SK-N-SH (cell line): Measurements from ENCODE around the gene TMEM126A. TPM values are rescaled to one million over a fixed set of nuclear protein-coding genes. Genes with fewer than 3 reads are reported as not detected.
"Not testable (repeated sequence)": the region's sequence is repeated elsewhere in the genome, so short reads cannot be mapped to it uniquely, and the experiment has no call there.

Experiments used
- CTCF ChIA-PET: fragments of 300-600, 350-600 bp; formaldehyde crosslinking; extraction: SDS; loops from one replicate; lab custom pipeline; 2021; lab: Yijun Ruan, JAX
- POLR2A ChIA-PET: fragments of 350-600 bp; sonication (Branson Sonifier 250); formaldehyde crosslinking; extraction: SDS; loops from one replicate; lab custom pipeline; 2020; ENCODE audit warnings: antibody characterized with exemption, inconsistent platforms; lab: Yijun Ruan, JAX
- DNase-seq: peaks from one replicate; pipeline ENCODE4 v3.0.0; 2012
- H2AFZ ChIP-seq: fragments of 200-600 bp; sonication (generic); 2 replicates; pipeline ENCODE4 v1.8.1; 2016; ENCODE audit warnings: antibody characterized with exemption, mild to moderate bottlenecking, low read depth
- H3F3A ChIP-seq: fragments of 200-600 bp; sonication (generic); replicated peaks from 2 replicates; pipeline ENCODE3; 2016; ENCODE audit warnings: antibody characterized with exemption, mild to moderate bottlenecking; ENCODE audit not compliant: insufficient read depth
- H3K27ac ChIP-seq, 2 experiments: fragments of 200-500 bp in 1 of 2; fragments of 200-600 bp in 1 of 2; sonication (Bioruptor generic) in 1 of 2; sonication (generic), shearing (Covaris generic) in 1 of 2; 2 replicates each; pipeline versions ENCODE4 v1.5.1 to v1.6.1; 2014 to 2016; ENCODE audit warnings: low read depth in 2 of 2, inconsistent platforms in 1 of 2, low read length in 1 of 2, mild to moderate bottlenecking in 1 of 2, mixed read lengths in 1 of 2
- H3K27me3 ChIP-seq: fragments of 200-600 bp; sonication (generic), shearing (Covaris generic); 2 replicates; pipeline ENCODE4 v1.6.1; 2016; ENCODE audit warnings: mixed run types; ENCODE audit not compliant: insufficient read depth
- H3K36me3 ChIP-seq, 2 experiments: fragments of 200-500 bp in 1 of 2; fragments of 200-600 bp in 1 of 2; sonication (Bioruptor generic) in 1 of 2; sonication (generic) in 1 of 2; replicated peaks in 1 of 2; 2 replicates each; pipeline versions ENCODE3 to v1.5.1; 2014 to 2016; ENCODE audit warnings: low read length in 1 of 2, mild to moderate bottlenecking in 1 of 2; ENCODE audit not compliant: insufficient read depth in 2 of 2, control insufficient read depth in 1 of 2
- H3K4me1 ChIP-seq, 2 experiments: fragments of 200-500 bp in 1 of 2; fragments of 200-600 bp in 1 of 2; sonication (Bioruptor generic) in 1 of 2; sonication (generic), shearing (Covaris generic) in 1 of 2; 2 replicates each; pipeline versions ENCODE4 v1.5.1 to v1.6.1; 2014 to 2016; ENCODE audit warnings: low read depth in 1 of 2, low read length in 1 of 2, mixed run types in 1 of 2; ENCODE audit not compliant: insufficient read depth in 2 of 2, control insufficient read depth in 1 of 2
- H3K4me2 ChIP-seq: fragments of 200-600 bp; sonication (generic), shearing (Covaris generic); 2 replicates; pipeline ENCODE4 v1.6.1; 2017; ENCODE audit warnings: mixed run types
- H3K4me3 ChIP-seq, 2 experiments: fragments of 200-500 bp in 1 of 2; fragments of 200-600 bp in 1 of 2; sonication (Bioruptor generic) in 1 of 2; sonication (generic), shearing (Covaris generic) in 1 of 2; 2 replicates each; pipeline versions ENCODE4 v1.5.1 to v1.8.1; 2014 to 2016; ENCODE audit warnings: low read depth in 2 of 2, inconsistent platforms in 1 of 2, low read length in 1 of 2, mild to moderate bottlenecking in 1 of 2, mixed read lengths in 1 of 2, moderate library complexity in 1 of 2
- H3K79me2 ChIP-seq: fragments of 200-600 bp; sonication (generic); 2 replicates; pipeline ENCODE4 v1.8.1; 2017; ENCODE audit warnings: mild to moderate bottlenecking; ENCODE audit not compliant: insufficient read depth
- H3K9ac ChIP-seq: fragments of 200-600 bp; sonication (generic); 2 replicates; pipeline ENCODE4 v1.6.1; 2017; ENCODE audit warnings: mixed run types
- H3K9me2 ChIP-seq: fragments of 200-600 bp; sonication (generic); 2 replicates; pipeline ENCODE4 v1.6.1; 2017; ENCODE audit warnings: mixed run types
- H3K9me3 ChIP-seq: fragments of 200-600 bp; sonication (generic); 2 replicates; pipeline ENCODE4 v1.6.1; 2017; ENCODE audit warnings: mixed run types, mild to moderate bottlenecking, moderate library complexity
- H4K20me1 ChIP-seq: fragments of 200-600 bp; sonication (generic); 2 replicates; pipeline ENCODE4 v1.6.1; 2017; ENCODE audit warnings: mild to moderate bottlenecking, mixed run types; ENCODE audit not compliant: insufficient read depth
- EP300 ChIP-seq, 2 experiments: IDR thresholded peaks; 2 replicates each; pipeline versions ENCODE4 v1.4.0 to v1.6.1; 2012; ENCODE audit warnings: borderline replicate concordance in 1 of 2, low read depth in 1 of 2, low read length in 1 of 2
- FOSL2 ChIP-seq: IDR thresholded peaks from 2 replicates; pipeline ENCODE4 v1.4.0; 2012; ENCODE audit warnings: low read depth, mild to moderate bottlenecking, moderate library complexity, borderline replicate concordance
- FOXJ3 ChIP-seq: sonication (generic); formaldehyde crosslinking; IDR thresholded peaks from 2 replicates; pipeline ENCODE4 v1.5.1; 2020; ENCODE audit warnings: mild to moderate bottlenecking, missing genetic modification reagents
- GABPA ChIP-seq: IDR thresholded peaks from 2 replicates; pipeline ENCODE4 v1.4.0; 2012; ENCODE audit warnings: low read depth, mild to moderate bottlenecking
- JUND ChIP-seq: IDR thresholded peaks from 2 replicates; pipeline ENCODE4 v1.4.0; 2012
- MEF2A ChIP-seq: IDR thresholded peaks from 2 replicates; pipeline ENCODE4 v1.4.0; 2012; ENCODE audit warnings: low read depth, borderline replicate concordance
- NFIC ChIP-seq: IDR thresholded peaks from 2 replicates; pipeline ENCODE4 v1.4.0; 2012; ENCODE audit warnings: borderline replicate concordance
- NRF1 ChIP-seq: IDR thresholded peaks from 2 replicates; pipeline ENCODE4 v1.6.1; 2012; ENCODE audit warnings: low read depth, mild to moderate bottlenecking, low read length
- POLR2AphosphoS5 ChIP-seq: IDR thresholded peaks from 2 replicates; pipeline ENCODE4 v1.6.1; 2012; ENCODE audit warnings: low read depth, low read length
- REST ChIP-seq: IDR thresholded peaks from 2 replicates; pipeline ENCODE4 v1.6.1; 2012; ENCODE audit warnings: mild to moderate bottlenecking, low read depth, low read length, moderate library complexity
- RFX5 ChIP-seq: IDR thresholded peaks from 2 replicates; pipeline ENCODE4 v1.6.1; 2012; ENCODE audit warnings: mild to moderate bottlenecking, improper control_type of control experiment, low read length
- RXRA ChIP-seq: IDR thresholded peaks from 2 replicates; pipeline ENCODE4 v1.4.0; 2012; ENCODE audit warnings: low read depth, mild to moderate bottlenecking, borderline replicate concordance
- SIN3A ChIP-seq: IDR thresholded peaks from 2 replicates; pipeline ENCODE4 v1.6.1; 2012; ENCODE audit warnings: low read depth, mild to moderate bottlenecking, low read length, moderate library complexity, borderline replicate concordance
- TCF12 ChIP-seq: IDR thresholded peaks from 2 replicates; pipeline ENCODE4 v1.4.0; 2012
- YY1 ChIP-seq: IDR thresholded peaks from 2 replicates; pipeline ENCODE4 v1.4.0; 2012; ENCODE audit warnings: low read depth, mild to moderate bottlenecking
- ZBTB33 ChIP-seq: IDR thresholded peaks from 2 replicates; pipeline ENCODE4 v1.4.0; 2012; ENCODE audit warnings: low read depth, borderline replicate concordance
- WGBS: methylation state at CpG from one replicate; pipeline ENCODE4 v1.1.6; 2017; ENCODE audit warnings: low lambda C conversion rate; 5-methylcytosine and 5-hydroxymethylcytosine counted together
- polyA plus RNA-seq, 3 experiments: library from polyadenylated mRNA; depleted of rRNA; stranded (reverse); fragments of >200 nt; gene quantifications; 2 replicates each; pipeline ENCODE4 v1.2.3, GENCODE V29; 2012

The TMEM126A gene
- polyA plus RNA-seq, 1 of the 3 experiments (the other 2 are of a cell fraction) = 30.5 TPM

- no peaks in the 10 kb centered on the region for H3K9me3 ChIP-seq
- H3K9me2 ChIP-seq = 0 out of 2 replicates have a peak, but pooled peaks cover 3% of the 10 kb centered on the region
- peaks cover 12% of the 10 kb centered on the region for H4K20me1 ChIP-seq
- POLR2A ChIA-PET = no interaction called here
- peaks cover 15% of the 10 kb centered on the region for H3K79me2 ChIP-seq
- no peak for TF ChIP-seq GABPA
- no peak for DNase-seq
- H3K4me2 ChIP-seq = no peak overlapping the region
- no peaks in the 10 kb centered on the region for H3F3A ChIP-seq
- H3K27ac ChIP-seq = no peak overlapping the region
- no peak overlapping the region for H3K4me3 ChIP-seq
- peaks cover 0 to 2% of the 10 kb centered on the region in 2 experiments; a peak in 2 of 4 replicates for H3K4me1 ChIP-seq
- H3K9ac ChIP-seq = no peak overlapping the region
- WGBS = 94% methylated on average over 1 of the region's 1 CpG
- CTCF ChIA-PET = no interaction called here
- peaks cover 4 to 5% of the 10 kb centered on the region in 2 experiments for H3K36me3 ChIP-seq
- no peak overlapping the region for H2AFZ ChIP-seq
- H3K27me3 ChIP-seq = no peaks in the 10 kb centered on the region
Measured at GRCh38 chr11:85668157-85668556, 20.4 kb downstream of the TMEM126A start.

GRCh38 chr11:85670949-85671663 lies 23.3 kb downstream of the TMEM126A start:
- DNase-seq, H3K9ac ChIP-seq, H3K27ac ChIP-seq, H3K36me3 ChIP-seq, H3F3A ChIP-seq, H4K20me1 ChIP-seq, H3K4me2 ChIP-seq, H3K4me3 ChIP-seq, H3K79me2 ChIP-seq, H3K4me1 ChIP-seq, H3K9me2 ChIP-seq, H2AFZ ChIP-seq, POLR2A ChIA-PET, H3K9me3 ChIP-seq, H3K27me3 ChIP-seq: not testable (repeated sequence)
- CTCF ChIA-PET = interaction anchor here (1.2 kb wide), 1 partner anchor 22 kb away, joined by 3 read pairs; no protein-coding TSS in a partner anchor

- H2AFZ ChIP-seq = no peak overlapping the region
- no peak for DNase-seq
- H3K79me2 ChIP-seq = no peaks in the 10 kb centered on the region
- H3K27me3 ChIP-seq = no peaks in the 10 kb centered on the region
- H3K36me3 ChIP-seq = no peaks in the 10 kb centered on the region
- no peaks in the 10 kb centered on the region for H4K20me1 ChIP-seq
- WGBS = 52% methylated on average over 4 of the region's 8 CpGs
- no peaks in the 10 kb centered on the region for H3F3A ChIP-seq
- no peak overlapping the region for H3K4me3 ChIP-seq
- H3K4me2 ChIP-seq = no peak overlapping the region
- POLR2A ChIA-PET = no interaction called here
- CTCF ChIA-PET = no interaction called here
- H3K4me1 ChIP-seq = no peaks in the 10 kb centered on the region
- TF ChIP-seq NRF1 (no peak), RXRA (no peak), MEF2A (no peak), TCF12 (no peak), REST (no peak), GABPA (no peak), ZBTB33 (no peak), FOXJ3 (CRISPR knock-in tag) (no peak), POLR2AphosphoS5 (no peak), YY1 (no peak), RFX5 (no peak), SIN3A (no peak), EP300 (IDR thresholded peaks at IDR 0.05; ENCODE audit: borderline replicate concordance in 1 of 2, low read depth in 1 of 2, low read length in 1 of 2) (no peak), JUND (no peak), FOSL2 (no peak), NFIC (no peak)
- H3K9me3 ChIP-seq = no peaks in the 10 kb centered on the region
- 0 out of 2 replicates have a peak, but pooled peaks cover 3% of the 10 kb centered on the region for H3K9me2 ChIP-seq
- H3K27ac ChIP-seq = no peak overlapping the region
- no peak overlapping the region for H3K9ac ChIP-seq
Measured at GRCh38 chr11:85672105-85672902, 24.5 kb downstream of the TMEM126A start.
